Measurements from ENCODE around the gene FOXP1.

The FOXP1 gene

GRCh38 chr3:71214016-71214415 is 369.5 kb downstream of the FOXP1 start:
- Histone ChIP-seq H3K27me3 (ENCODE audit: control insufficient read depth, low read length) (no peaks in the 10 kb centered on the region), H3K4me3 (ENCODE audit: low read length) (no peak overlapping the region), H4K20me1 (ENCODE audit: control insufficient read depth, insufficient read depth, low read depth, low read length) (no peaks in the 10 kb centered on the region), H3K79me2 (ENCODE audit: control insufficient read depth, low read length) (peaks cover 5% of the 10 kb centered on the region; the same call in 1 of the 2 replicates), H3F3A (ENCODE audit: control insufficient read depth, insufficient read depth) (no peaks in the 10 kb centered on the region), H3K4me1 (ENCODE audit: control insufficient read depth, low read length) (peaks cover 12% of the 10 kb centered on the region), H3K4me2 (ENCODE audit: low read length) (no peak overlapping the region), H3K9me2 (replicated peaks; ENCODE audit: control insufficient read depth, low read length) (no peaks in the 10 kb centered on the region), H3K9me3 (ENCODE audit: control insufficient read depth, insufficient read depth, low read length) (no peaks in the 10 kb centered on the region), H3K27ac (ENCODE audit: low read depth, low read length) (no peak overlapping the region), H3K36me3 (ENCODE audit: control insufficient read depth, low read length) (peaks cover 3% of the 10 kb centered on the region; the same call in 1 of the 2 replicates)
- no peak for TF ChIP-seq CTCF (IDR thresholded peaks at IDR 0.05; ENCODE audit: low read depth, low read length, poor library complexity, severe bottlenecking)
- TF ChIP-seq EZH2phosphoT487 (IDR thresholded peaks at IDR 0.05; ENCODE audit: borderline replicate concordance, low read length), result no peak

- no peaks in the 10 kb centered on the region for H3K27me3 ChIP-seq (ENCODE audit: control insufficient read depth, low read length)
- TF ChIP-seq EZH2phosphoT487 (IDR thresholded peaks at IDR 0.05; ENCODE audit: borderline replicate concordance, low read length) (no peak), CTCF (IDR thresholded peaks at IDR 0.05; ENCODE audit: low read depth, low read length, poor library complexity, severe bottlenecking) (no peak)
- H3K27ac ChIP-seq (ENCODE audit: low read depth, low read length), result no peak overlapping the region
- no peak overlapping the region for H3K4me3 ChIP-seq (ENCODE audit: low read length)
- H3K4me1 ChIP-seq (ENCODE audit: control insufficient read depth, low read length), result peaks cover 8% of the 10 kb centered on the region
- H3K36me3 ChIP-seq (ENCODE audit: control insufficient read depth, low read length), result 0 out of 2 replicates have a peak, but pooled peaks cover 3% of the 10 kb centered on the region
- H3K9me2 ChIP-seq (replicated peaks; ENCODE audit: control insufficient read depth, low read length), result no peaks in the 10 kb centered on the region
- no peaks in the 10 kb centered on the region for H3F3A ChIP-seq (ENCODE audit: control insufficient read depth, insufficient read depth)
- 0 out of 2 replicates have a peak, but pooled peaks cover 8% of the 10 kb centered on the region for H4K20me1 ChIP-seq (ENCODE audit: control insufficient read depth, insufficient read depth, low read depth, low read length)
- H3K79me2 ChIP-seq (ENCODE audit: control insufficient read depth, low read length), result peaks cover 30% of the 10 kb centered on the region
- H3K4me2 ChIP-seq (ENCODE audit: low read length), result no peak overlapping the region
- no peaks in the 10 kb centered on the region for H3K9me3 ChIP-seq (ENCODE audit: control insufficient read depth, insufficient read depth, low read length)
Measured at GRCh38 chr3:71211083-71211482, 372.4 kb downstream of the FOXP1 start.

GRCh38 chr3:71210257-71211007 is 373.1 kb downstream of the FOXP1 start:
- Histone ChIP-seq H3K27me3 (ENCODE audit: control insufficient read depth, low read length) (no peaks in the 10 kb centered on the region), H3F3A (ENCODE audit: control insufficient read depth, insufficient read depth) (no peaks in the 10 kb centered on the region), H3K4me1 (ENCODE audit: control insufficient read depth, low read length) (0 out of 2 replicates have a peak, but pooled peaks cover 3% of the 10 kb centered on the region), H3K36me3 (ENCODE audit: control insufficient read depth, low read length) (0 out of 2 replicates have a peak, but pooled peaks cover 3% of the 10 kb centered on the region), H3K79me2 (ENCODE audit: control insufficient read depth, low read length) (peaks cover 33% of the 10 kb centered on the region), H3K4me2 (ENCODE audit: low read length) (no peak overlapping the region), H3K27ac (ENCODE audit: low read depth, low read length) (no peak overlapping the region), H3K9me3 (ENCODE audit: control insufficient read depth, insufficient read depth, low read length) (no peaks in the 10 kb centered on the region), H3K4me3 (ENCODE audit: low read length) (no peak overlapping the region), H3K9me2 (replicated peaks; ENCODE audit: control insufficient read depth, low read length) (no peaks in the 10 kb centered on the region), H4K20me1 (ENCODE audit: control insufficient read depth, insufficient read depth, low read depth, low read length) (0 out of 2 replicates have a peak, but pooled peaks cover 8% of the 10 kb centered on the region)
- TF ChIP-seq EZH2phosphoT487 (IDR thresholded peaks at IDR 0.05; ENCODE audit: borderline replicate concordance, low read length) (no peak), CTCF (IDR thresholded peaks at IDR 0.05; ENCODE audit: low read depth, low read length, poor library complexity, severe bottlenecking) (no peak)
